Endothelial cell of umbilical vein (primary cell): Measurements from ENCODE around the gene CDK19. TPM values are rescaled to one million over a fixed set of nuclear protein-coding genes. Genes with fewer than 3 reads are reported as not detected.

Source experiments
- BruUV-seq: library from RNA; stranded (reverse); fragments of 400-500 nt; replicated peaks from 2 replicates; lab custom pipeline; 2021; lab: Mats Ljungman, UMichigan
- CTCF ChIA-PET: fragments of 300-600, 350-600 bp; sonication (Branson Sonifier 250); formaldehyde crosslinking; loops from one replicate; lab custom pipeline; 2021; ENCODE audit warnings: antibody characterized with exemption, inconsistent platforms; lab: Charles Lee
- POLR2A ChIA-PET: fragments of 300-600, 350-600 bp; sonication (Branson Sonifier 250); formaldehyde crosslinking; loops from one replicate; lab custom pipeline; 2021; ENCODE audit warnings: antibody characterized with exemption, inconsistent platforms; lab: Charles Lee
- DNase-seq: peaks from one replicate; pipeline ENCODE4 v3.0.0-alpha.2; 2011; ENCODE audit warnings: low read depth, low spot score
- FAIRE-seq: peaks from 2 replicates; lab custom pipeline; 2011; peaks lifted over from hg19 to GRCh38; lab: Jason Lieb, UNC
- H2AFZ ChIP-seq: 2 replicates; pipeline ENCODE4 v1.6.0; 2012; ENCODE audit warnings: low read depth, low read length, control low read depth, inconsistent platforms
- H3K27ac ChIP-seq: 2 replicates; pipeline ENCODE4 v1.5.1; 2011; ENCODE audit warnings: low read depth, mild to moderate bottlenecking, control low read depth, low read length, moderate library complexity; ENCODE audit not compliant: insufficient read depth
- H3K27me3 ChIP-seq, 2 experiments: 2 replicates each; pipeline versions ENCODE4 v1.6.0 to v1.6.1; 2011; ENCODE audit warnings: low read length in 2 of 2, mixed read lengths in 1 of 2; ENCODE audit not compliant: control insufficient read depth in 2 of 2, insufficient read depth in 2 of 2
- H3K36me3 ChIP-seq, 2 experiments: 2 replicates in 1 of 2; 3 replicates in 1 of 2; pipeline ENCODE4 v1.5.1; 2011; ENCODE audit warnings: low read length in 2 of 2, mild to moderate bottlenecking in 1 of 2, moderate library complexity in 1 of 2; ENCODE audit not compliant: control insufficient read depth in 2 of 2, insufficient read depth in 2 of 2; ENCODE audit errors: extremely low read depth in 1 of 2
- H3K4me1 ChIP-seq: 3 replicates; pipeline ENCODE4 v1.5.1; 2011; ENCODE audit warnings: mild to moderate bottlenecking, low read length; ENCODE audit not compliant: control insufficient read depth, insufficient read depth; ENCODE audit errors: extremely low read depth
- H3K4me2 ChIP-seq: 2 replicates; pipeline ENCODE4 v1.6.1; 2011; ENCODE audit warnings: low read length, control low read depth, mixed read lengths; ENCODE audit not compliant: insufficient read depth
- H3K4me3 ChIP-seq, 3 experiments: fragments of 200-600 bp in 1 of 3; sonication (generic), shearing (Covaris generic) in 1 of 3; replicated peaks in 1 of 3; 2 replicates each; pipeline ENCODE4 v1.5.1; 2011 to 2016; ENCODE audit warnings: control low read depth in 3 of 3, low read length in 3 of 3, mild to moderate bottlenecking in 2 of 3, inconsistent platforms in 1 of 3, low read depth in 1 of 3, moderate library complexity in 1 of 3; ENCODE audit not compliant: insufficient read depth in 1 of 3
- H3K79me2 ChIP-seq: 2 replicates; pipeline ENCODE4 v1.6.0; 2012; ENCODE audit warnings: low read length, inconsistent platforms; ENCODE audit not compliant: control insufficient read depth, insufficient read depth
- H3K9ac ChIP-seq: replicated peaks from 2 replicates; pipeline ENCODE3; 2011; ENCODE audit warnings: low read length, control low read depth; ENCODE audit not compliant: insufficient read depth; ENCODE audit errors: extremely low read depth
- H3K9me1 ChIP-seq: replicated peaks from 3 replicates; pipeline ENCODE4 v1.6.0; 2011; ENCODE audit warnings: mild to moderate bottlenecking, low read length; ENCODE audit not compliant: control insufficient read depth, insufficient read depth; ENCODE audit errors: extremely low read depth
- H3K9me3 ChIP-seq: replicated peaks from 2 replicates; pipeline ENCODE4 v1.5.1; 2012; ENCODE audit warnings: low read length, inconsistent platforms; ENCODE audit not compliant: control insufficient read depth, insufficient read depth
- H4K20me1 ChIP-seq: replicated peaks from 2 replicates; pipeline ENCODE3; 2011; ENCODE audit warnings: mild to moderate bottlenecking, low read length; ENCODE audit not compliant: control insufficient read depth, insufficient read depth; ENCODE audit errors: extremely low read depth
- EZH2 ChIP-seq: IDR thresholded peaks from 2 replicates; pipeline ENCODE4 v1.6.1; 2012; ENCODE audit warnings: borderline replicate concordance, low read depth, mild to moderate bottlenecking, moderate library complexity, low read length, inconsistent platforms; ENCODE audit not compliant: severe bottlenecking
- FOS ChIP-seq: IDR thresholded peaks from 2 replicates; pipeline ENCODE4 v1.6.1; 2011; ENCODE audit warnings: mild to moderate bottlenecking, low read length, moderate library complexity, borderline replicate concordance; ENCODE audit not compliant: insufficient read depth
- GATA2 ChIP-seq: IDR thresholded peaks from 2 replicates; pipeline ENCODE4 v1.7.0; 2011; ENCODE audit warnings: low read depth, mild to moderate bottlenecking, moderate library complexity, mixed read lengths, low read length; ENCODE audit not compliant: insufficient read length, insufficient read depth
- JUN ChIP-seq: IDR thresholded peaks from 2 replicates; pipeline ENCODE4 v1.6.1; 2011; ENCODE audit warnings: borderline replicate concordance, low read depth; ENCODE audit not compliant: insufficient read length, insufficient read depth
- MYC ChIP-seq: IDR thresholded peaks from one replicate; pipeline ENCODE4 v1.6.1; 2011; ENCODE audit warnings: mild to moderate bottlenecking, low read depth, low read length
- POLR2A ChIP-seq: IDR thresholded peaks from 2 replicates; pipeline ENCODE4 v1.6.1; 2012; ENCODE audit warnings: low read depth, mild to moderate bottlenecking, control low read depth, low read length
- POLR2AphosphoS5 ChIP-seq: IDR thresholded peaks from 2 replicates; pipeline ENCODE4 v1.6.1; 2012; ENCODE audit warnings: low read depth, mild to moderate bottlenecking, control low read depth, low read length, moderate library complexity; ENCODE audit not compliant: insufficient read depth
- dilution Hi-C: fragments of 300-500 bp; cut with MboI; formaldehyde crosslinking; loops from one replicate; pipeline ENCODE4 v1.15.0; 2019; ENCODE audit warnings: low sequenced_read_pairs; ENCODE audit not compliant: extremely low pct_ligation_motif_present
- intact Hi-C: fragments of 100-400 bp; cut with micrococcal nuclease; formaldehyde crosslinking; loops from one replicate; pipeline ENCODE4 v1.10.0; 2022
- polyA plus RNA-seq, 4 experiments: library from polyadenylated mRNA; depleted of rRNA in 3 of 4; stranded (reverse) in 3 of 4; unstranded in 1 of 4; fragments of >200 nt; gene quantifications; 2 replicates each; pipeline versions ENCODE4 v1.2.1 to v1.2.3, GENCODE V29; 2011 to 2012; ENCODE audit warnings: missing spikeins in 1 of 4
- total RNA-seq: library from RNA; stranded (reverse); gene quantifications from 2 replicates; pipeline ENCODE4 v1.2.3, GENCODE V29; 2021
- TF ChIP-seq, protein P1 (sequence below): IDR thresholded peaks from 2 replicates; pipeline ENCODE4 v1.6.1; 2011; ENCODE audit not compliant: insufficient read depth, insufficient read length
- TF ChIP-seq, protein P2 (sequence below), 2 donors: IDR thresholded peaks; 1 replicate in 1 of 2; 2 replicates in 1 of 2; pipeline ENCODE4 v1.5.1; 2011; ENCODE audit warnings: low read length in 2 of 2, mild to moderate bottlenecking in 2 of 2, moderate library complexity in 2 of 2, control low read depth in 1 of 2, inconsistent platforms in 1 of 2, low read depth in 1 of 2; ENCODE audit not compliant: insufficient read depth in 1 of 2; ENCODE audit errors: extremely low read depth in 1 of 2

The CDK19 gene
- total and polyA plus RNA-seq, 2 donors (not counting 3 experiments of a cell fraction or from before 2014, with no cell fraction given) = 4.6 to 12.1 TPM

DNA sequence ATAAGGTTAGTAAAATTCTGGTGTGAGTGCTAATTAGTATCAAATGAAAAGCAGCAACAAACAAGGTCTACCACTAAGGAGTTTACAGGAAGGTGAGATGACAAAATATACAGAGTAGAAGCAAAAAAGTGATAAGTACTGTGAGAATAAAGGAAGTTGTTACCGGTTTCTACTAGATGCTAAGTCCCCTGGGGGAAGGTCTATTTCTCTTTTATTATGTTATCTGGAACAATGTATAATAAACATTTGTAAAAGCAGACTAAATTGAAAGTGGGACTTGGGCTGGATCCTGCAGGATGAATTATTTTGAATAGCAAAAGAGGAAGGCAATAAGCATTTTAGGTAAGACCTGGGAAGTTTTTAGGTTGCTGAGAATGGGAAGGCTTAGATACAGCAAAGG is 180.2 kb downstream of the CDK19 start:
- no TSS peak for BruUV-seq
- H3K9me1 ChIP-seq = no peaks in the 10 kb centered on the region
- H4K20me1 ChIP-seq = no peaks in the 10 kb centered on the region
- no peaks in the 10 kb centered on the region for H3K9me3 ChIP-seq
- H3K36me3 ChIP-seq = no peaks in the 10 kb centered on the region
- intact Hi-C loops (no loop called here), dilution Hi-C loops (no loop called here)
- H3K9ac ChIP-seq = no peak overlapping the region
- ChIA-PET POLR2A (no interaction called here), CTCF (no interaction called here)
- FAIRE-seq (no peak), DNase-seq (no peak)
- H3K4me1 ChIP-seq = no peaks in the 10 kb centered on the region
- H3K4me3 ChIP-seq = no peak overlapping the region
- TF ChIP-seq POLR2A = no peak
- TF ChIP-seq, protein P1, sequence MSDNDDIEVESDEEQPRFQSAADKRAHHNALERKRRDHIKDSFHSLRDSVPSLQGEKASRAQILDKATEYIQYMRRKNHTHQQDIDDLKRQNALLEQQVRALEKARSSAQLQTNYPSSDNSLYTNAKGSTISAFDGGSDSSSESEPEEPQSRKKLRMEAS = no peak
- no peak for TF ChIP-seq FOS
- TF ChIP-seq EZH2 = no peak
- H3K4me2 ChIP-seq = no peak overlapping the region
- H2AFZ ChIP-seq = no peak overlapping the region
- H3K79me2 ChIP-seq = no peaks in the 10 kb centered on the region
- H3K27ac ChIP-seq = no peak overlapping the region
- H3K27me3 ChIP-seq = peaks cover 0 to 2% of the 10 kb centered on the region in 2 experiments

DNA sequence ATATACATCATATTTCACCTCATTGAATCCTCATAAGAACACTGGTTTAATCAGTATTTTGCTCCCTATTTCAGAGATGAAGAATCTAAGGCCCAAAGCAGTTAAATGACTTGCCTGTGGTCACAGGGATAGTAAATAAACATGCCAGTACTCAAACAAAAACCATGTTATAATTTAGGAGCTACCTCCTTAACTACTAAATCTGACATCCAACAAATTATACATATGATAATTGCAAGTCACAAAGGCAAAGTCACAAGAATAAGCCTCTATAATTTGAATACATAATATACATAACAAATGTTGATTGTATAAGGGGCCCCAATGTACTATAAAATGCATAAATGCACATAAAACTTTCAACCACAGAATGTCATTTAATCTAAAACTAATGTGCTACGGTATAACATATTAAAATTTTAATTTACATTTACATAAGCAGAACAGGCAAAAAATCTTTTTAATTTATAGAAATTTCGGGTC is 181.5 kb downstream of the CDK19 start:
- FAIRE-seq = no peak
- Histone ChIP-seq H3K4me3 (no peak overlapping the region), H3K27me3 (peaks cover 0 to 4% of the 10 kb centered on the region in 2 experiments), H3K9me1 (no peaks in the 10 kb centered on the region), H3K4me1 (no peaks in the 10 kb centered on the region), H3K79me2 (no peaks in the 10 kb centered on the region), H2AFZ (no peak overlapping the region), H3K9ac (no peak overlapping the region), H3K36me3 (no peaks in the 10 kb centered on the region), H3K4me2 (no peak overlapping the region), H3K27ac (no peak overlapping the region), H3K9me3 (no peaks in the 10 kb centered on the region), H4K20me1 (no peaks in the 10 kb centered on the region)
- intact Hi-C loops (no loop called here), dilution Hi-C loops (no loop called here)
- ChIA-PET POLR2A (no interaction called here), CTCF (no interaction called here)
- no peak for TF ChIP-seq POLR2A
- TF ChIP-seq, protein P1 = no peak
- TF ChIP-seq JUN = no peak
- TF ChIP-seq, protein P2, sequence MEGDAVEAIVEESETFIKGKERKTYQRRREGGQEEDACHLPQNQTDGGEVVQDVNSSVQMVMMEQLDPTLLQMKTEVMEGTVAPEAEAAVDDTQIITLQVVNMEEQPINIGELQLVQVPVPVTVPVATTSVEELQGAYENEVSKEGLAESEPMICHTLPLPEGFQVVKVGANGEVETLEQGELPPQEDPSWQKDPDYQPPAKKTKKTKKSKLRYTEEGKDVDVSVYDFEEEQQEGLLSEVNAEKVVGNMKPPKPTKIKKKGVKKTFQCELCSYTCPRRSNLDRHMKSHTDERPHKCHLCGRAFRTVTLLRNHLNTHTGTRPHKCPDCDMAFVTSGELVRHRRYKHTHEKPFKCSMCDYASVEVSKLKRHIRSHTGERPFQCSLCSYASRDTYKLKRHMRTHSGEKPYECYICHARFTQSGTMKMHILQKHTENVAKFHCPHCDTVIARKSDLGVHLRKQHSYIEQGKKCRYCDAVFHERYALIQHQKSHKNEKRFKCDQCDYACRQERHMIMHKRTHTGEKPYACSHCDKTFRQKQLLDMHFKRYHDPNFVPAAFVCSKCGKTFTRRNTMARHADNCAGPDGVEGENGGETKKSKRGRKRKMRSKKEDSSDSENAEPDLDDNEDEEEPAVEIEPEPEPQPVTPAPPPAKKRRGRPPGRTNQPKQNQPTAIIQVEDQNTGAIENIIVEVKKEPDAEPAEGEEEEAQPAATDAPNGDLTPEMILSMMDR (IDR thresholded peaks at IDR 0.05; ENCODE audit: extremely low read depth in 1 of 2, insufficient read depth in 1 of 2, low read depth in 1 of 2, low read length in 2 of 2) = no peak
- no peak for TF ChIP-seq FOS
- TF ChIP-seq EZH2 = no peak
- no peak for TF ChIP-seq GATA2
- no peak for TF ChIP-seq POLR2AphosphoS5
- TF ChIP-seq MYC = no peak
- no TSS peak for BruUV-seq
- DNase-seq = no peak
